GM12865 (cell line): Measurements from ENCODE around the gene GPX7.
A peak's percentile ranks its signal among the peaks of the same experiment; 100 is the strongest.
"Not testable (repeated sequence)": the region's sequence is repeated elsewhere in the genome, so short reads cannot be mapped to it uniquely, and the experiment has no call there.

Source experiments
- DNase-seq: peaks from one replicate; pipeline ENCODE4 v3.0.0; 2010; ENCODE audit warnings: low read depth
- H3K4me3 ChIP-seq: 2 replicates; pipeline ENCODE4 v1.5.1; 2011; ENCODE audit warnings: mild to moderate bottlenecking, low read depth, low read length, control low read depth
- CTCF ChIP-seq: IDR thresholded peaks from 2 replicates; pipeline ENCODE4 v1.5.1; 2011; ENCODE audit warnings: low read length, control low read depth, low read depth, inconsistent platforms; ENCODE audit not compliant: insufficient read depth; ENCODE audit errors: missing control alignments

GPX7 gene

GRCh38 chr1:52571783-52572182, 30.4 kb upstream of the GPX7 start:
- peak; percentile 35 for DNase-seq
- no peak overlapping the region for H3K4me3 ChIP-seq
- TF ChIP-seq CTCF, result no peak

- no peak overlapping the region for H3K4me3 ChIP-seq
- TF ChIP-seq CTCF, result no peak
- DNase-seq, result no peak
Observed at GRCh38 chr1:52572387-52572786, 29.8 kb upstream of the GPX7 start.

GRCh38 chr1:52574594-52574993, 27.6 kb upstream of the GPX7 start:
- TF ChIP-seq CTCF, result no peak

GRCh38 chr1:52576074-52576473, 26.1 kb upstream of the GPX7 start:
- TF ChIP-seq CTCF, result no peak
- no peak for DNase-seq
- no peak overlapping the region for H3K4me3 ChIP-seq

More at GRCh38 chr1:52574594-52574993, 27.6 kb upstream of the GPX7 start:
- DNase-seq, result no peak
- no peak overlapping the region for H3K4me3 ChIP-seq

GRCh38 chr1:52578066-52578465, 24.1 kb upstream of the GPX7 start:
- not testable (repeated sequence) for DNase-seq, H3K4me3 ChIP-seq

GRCh38 chr1:52579415-52579814, 22.8 kb upstream of the GPX7 start:
- TF ChIP-seq CTCF, result no peak

GRCh38 chr1:52580283-52580682, 21.9 kb upstream of the GPX7 start:
- no peak for DNase-seq
- H3K4me3 ChIP-seq, result no peak overlapping the region
- TF ChIP-seq CTCF, result no peak

More at GRCh38 chr1:52579415-52579814, 22.8 kb upstream of the GPX7 start:
- DNase-seq, result no peak
- H3K4me3 ChIP-seq, result no peak overlapping the region
